Activated T-cell treated with anti-CD3 and anti-CD28 coated beads, Interleukin-2, amount 50 U/mL, for 24 hours (primary cell): Measurements from ENCODE around the gene RPL37A.

Source experiments
- DNase-seq: peaks from one replicate; pipeline ENCODE4 v3.0.0-alpha.2; 2020
- H3K27ac Mint-ChIP-seq: 2 replicates; pipeline ENCODE4 v1.8.0; 2020; ENCODE audit warnings: mild to moderate bottlenecking, mixed read lengths
- H3K27me3 Mint-ChIP-seq: 2 replicates; pipeline ENCODE4 v1.8.0; 2020; ENCODE audit warnings: mixed read lengths
- H3K36me3 Mint-ChIP-seq: 2 replicates; pipeline ENCODE4 v1.8.0; 2020; ENCODE audit warnings: low read depth, mixed read lengths
- H3K4me1 Mint-ChIP-seq: 2 replicates; pipeline ENCODE4 v1.8.0; 2020; ENCODE audit warnings: low read depth, mixed read lengths
- H3K4me3 Mint-ChIP-seq: 2 replicates; pipeline ENCODE4 v1.8.0; 2020; ENCODE audit warnings: mild to moderate bottlenecking, moderate library complexity, mixed read lengths
- H3K9me3 Mint-ChIP-seq: 2 replicates; pipeline ENCODE4 v1.8.0; 2020; ENCODE audit warnings: mixed read lengths

RPL37A gene

DNA sequence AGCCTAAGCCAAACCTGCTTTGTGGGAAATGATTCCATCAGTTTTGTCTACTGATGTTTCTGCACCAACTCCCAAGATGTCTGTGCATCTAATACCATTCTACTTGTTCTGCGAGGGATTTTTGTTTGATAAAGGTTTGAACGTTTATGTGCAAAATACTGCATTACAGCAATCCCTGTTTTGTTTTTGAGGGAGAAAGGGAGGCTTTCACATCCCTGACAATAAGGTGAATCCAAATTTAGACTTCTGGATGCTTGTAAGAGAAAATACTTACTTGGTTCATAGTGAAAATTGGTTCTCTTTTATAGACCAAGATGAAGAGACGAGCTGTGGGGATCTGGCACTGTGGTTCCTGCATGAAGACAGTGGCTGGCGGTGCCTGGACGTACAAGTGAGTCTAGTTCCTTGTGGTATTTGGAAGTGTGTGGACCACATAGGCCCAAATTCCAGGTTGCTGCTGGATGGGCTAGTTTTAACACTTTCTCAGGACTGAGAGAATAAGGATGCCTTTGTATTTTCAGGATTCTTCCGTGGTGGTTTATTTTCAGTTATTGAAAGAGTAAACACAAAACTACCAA lies 1.1 kb downstream of the RPL37A start:
- Mint-ChIP-seq H3K9me3 (peaks cover 2% of the 10 kb centered on the region), H3K4me3 (peak overlapping the region; percentile 91), H3K36me3 (peaks cover 74% of the 10 kb centered on the region), H3K27ac (peak overlapping the region; percentile 97), H3K27me3 (no peaks in the 10 kb centered on the region), H3K4me1 (peaks cover 57% of the 10 kb centered on the region)
- DNase-seq, result peak; percentile 43

GRCh38 chr2:216500572-216500971 lies 1.9 kb downstream of the RPL37A start:
- Mint-ChIP-seq H3K27me3 (no peaks in the 10 kb centered on the region), H3K4me3 (peak overlapping the region; percentile 91), H3K4me1 (peaks cover 58% of the 10 kb centered on the region), H3K27ac (peak overlapping the region; percentile 97), H3K36me3 (peaks cover 81% of the 10 kb centered on the region), H3K9me3 (peaks cover 2% of the 10 kb centered on the region)
- DNase-seq, result no peak

GRCh38 chr2:216501854-216502253 lies 3.2 kb downstream of the RPL37A start:
- DNase-seq, result peak; percentile 35
- H3K4me3 Mint-ChIP-seq, result peak overlapping the region; percentile 91
- H3K27me3 Mint-ChIP-seq, result no peaks in the 10 kb centered on the region
- H3K27ac Mint-ChIP-seq, result peak overlapping the region; percentile 97
- peaks cover 2% of the 10 kb centered on the region for H3K9me3 Mint-ChIP-seq
- H3K4me1 Mint-ChIP-seq, result peaks cover 57% of the 10 kb centered on the region
- peaks cover 94% of the 10 kb centered on the region for H3K36me3 Mint-ChIP-seq

GRCh38 chr2:216502381-216503158 lies 3.9 kb downstream of the RPL37A start:
- Mint-ChIP-seq H3K36me3 (peaks cover 98% of the 10 kb centered on the region), H3K9me3 (peaks cover 2% of the 10 kb centered on the region), H3K27me3 (no peaks in the 10 kb centered on the region), H3K4me3 (peak overlapping the region; percentile 91), H3K27ac (peak overlapping the region; percentile 97), H3K4me1 (peaks cover 53% of the 10 kb centered on the region)
- no peak for DNase-seq

DNA sequence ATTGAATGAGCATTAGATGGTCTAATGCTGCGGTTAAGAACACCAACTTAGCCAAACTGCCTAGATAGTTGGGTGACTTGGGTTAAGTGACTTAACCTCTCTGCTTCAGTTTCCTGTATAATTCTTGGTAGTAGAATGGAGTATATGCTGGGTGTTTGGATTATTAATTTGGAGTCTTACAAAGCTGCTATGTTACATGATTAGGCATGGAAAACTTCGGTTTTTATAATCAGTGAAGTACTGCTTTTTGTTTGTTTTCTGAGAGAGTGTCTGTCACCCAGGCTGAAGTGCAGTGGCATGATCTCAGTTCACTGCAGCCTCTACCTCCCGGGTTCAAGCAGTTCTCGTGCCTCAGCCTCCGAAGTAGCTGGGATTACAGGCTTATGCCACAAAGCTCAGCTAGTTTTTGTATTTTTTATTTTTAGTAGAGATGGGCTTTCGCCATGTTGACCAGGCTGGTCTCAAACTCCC lies 4.5 kb downstream of the RPL37A start:
- H3K27me3 Mint-ChIP-seq, result no peaks in the 10 kb centered on the region
- H3K27ac Mint-ChIP-seq, result peak overlapping the region; percentile 97
- H3K4me3 Mint-ChIP-seq, result peak overlapping the region; percentile 91
- H3K4me1 Mint-ChIP-seq, result peaks cover 47% of the 10 kb centered on the region
- DNase-seq, result peak; percentile 37
- H3K36me3 Mint-ChIP-seq, result peaks cover 97% of the 10 kb centered on the region
- peaks cover 2% of the 10 kb centered on the region for H3K9me3 Mint-ChIP-seq

DNA sequence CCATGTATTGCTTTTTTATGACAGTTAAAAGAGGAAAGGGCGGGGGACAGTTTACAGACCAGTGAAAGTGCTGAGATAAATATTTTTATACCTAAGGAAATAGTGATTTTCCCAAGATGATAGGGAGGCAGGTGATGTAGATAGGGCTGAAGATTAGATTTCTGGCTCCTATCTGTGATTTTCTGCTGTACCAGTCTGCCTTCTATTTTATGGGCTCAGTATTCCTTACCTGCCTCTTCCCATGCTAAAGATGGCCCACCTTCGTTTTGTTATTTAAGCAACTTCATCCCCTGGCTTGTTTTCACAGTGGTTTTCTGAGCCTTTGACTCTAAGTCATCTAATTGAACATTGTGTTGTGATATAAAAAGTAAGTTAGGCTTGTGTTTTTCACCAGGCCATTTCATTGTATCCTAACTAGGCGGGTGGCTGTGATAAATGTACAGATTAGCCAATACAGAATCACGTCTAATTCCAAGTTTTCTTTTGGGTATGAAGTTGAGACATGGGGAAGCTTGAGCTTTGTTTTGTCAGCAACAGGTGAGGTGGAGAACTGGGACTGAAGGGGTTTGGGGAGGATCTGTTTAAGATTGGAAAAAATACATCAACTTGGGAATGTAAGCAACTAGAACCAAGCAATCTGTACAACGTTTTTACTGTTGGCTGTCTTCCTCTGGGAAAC lies 5.2 kb downstream of the RPL37A start:
- no peak for DNase-seq
- Mint-ChIP-seq H3K4me3 (peak overlapping the region; percentile 91), H3K27me3 (no peaks in the 10 kb centered on the region), H3K36me3 (peaks cover 94% of the 10 kb centered on the region), H3K9me3 (peaks cover 2% of the 10 kb centered on the region), H3K4me1 (peaks cover 43% of the 10 kb centered on the region), H3K27ac (peak overlapping the region; percentile 87)

GRCh38 chr2:216504376-216504762 lies 5.7 kb downstream of the RPL37A start:
- Mint-ChIP-seq H3K36me3 (peaks cover 91% of the 10 kb centered on the region), H3K4me1 (peaks cover 43% of the 10 kb centered on the region), H3K9me3 (peaks cover 2% of the 10 kb centered on the region), H3K4me3 (peak overlapping the region; percentile 26), H3K27me3 (no peaks in the 10 kb centered on the region), H3K27ac (peak overlapping the region; percentile 87)
- DNase-seq, result no peak

DNA sequence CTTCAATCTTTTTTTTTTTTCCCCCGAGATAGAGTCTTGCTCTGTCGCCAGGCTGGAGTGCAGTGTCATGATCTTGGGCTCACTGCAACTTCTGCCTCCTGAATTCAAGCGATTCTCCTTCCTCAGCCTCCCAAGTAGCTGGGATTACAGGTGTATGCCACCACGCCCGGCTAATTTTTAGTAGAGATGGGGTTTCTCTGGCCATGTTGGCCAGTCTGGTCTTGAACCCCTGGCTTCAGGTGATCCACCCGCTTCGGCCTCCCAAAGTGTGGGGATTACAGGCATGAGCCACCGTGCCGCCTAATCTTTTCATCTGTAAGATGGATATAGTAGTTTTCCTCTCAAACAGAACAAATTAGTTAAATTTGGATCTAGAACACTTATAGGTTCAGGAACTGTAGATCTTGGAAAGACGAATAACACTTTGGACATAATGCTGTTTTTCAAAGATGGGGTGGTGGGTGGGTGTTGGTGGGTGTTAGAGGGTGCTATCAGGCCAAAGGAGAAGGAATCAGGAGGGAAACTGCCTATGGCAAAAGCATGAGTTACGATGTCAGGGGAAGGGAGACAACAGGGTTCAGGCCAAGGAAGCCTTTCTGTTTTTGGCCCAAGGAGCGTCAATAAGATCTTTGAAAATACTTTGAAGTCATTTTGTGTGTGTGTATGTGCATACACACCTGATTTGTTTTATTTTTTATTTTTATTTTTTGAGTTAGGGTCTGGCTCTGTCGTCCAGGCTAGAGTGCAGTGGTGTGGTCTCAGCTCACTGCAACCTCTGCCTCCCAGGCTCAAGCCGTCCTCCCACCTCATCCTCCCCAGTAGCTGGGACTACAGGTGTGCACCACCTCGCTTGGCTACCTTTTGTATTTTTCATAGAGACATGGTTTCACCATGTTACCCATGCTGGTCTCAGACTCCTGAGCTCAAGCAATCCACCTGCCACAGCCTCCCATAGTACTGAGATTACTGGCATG lies 6.8 kb downstream of the RPL37A start:
- Mint-ChIP-seq H3K9me3 (peaks cover 2% of the 10 kb centered on the region), H3K27ac (peak overlapping the region; percentile 87), H3K4me1 (peaks cover 36% of the 10 kb centered on the region), H3K36me3 (peaks cover 91% of the 10 kb centered on the region), H3K27me3 (no peaks in the 10 kb centered on the region), H3K4me3 (no peak overlapping the region)
- DNase-seq, result peak; percentile 45

DNA sequence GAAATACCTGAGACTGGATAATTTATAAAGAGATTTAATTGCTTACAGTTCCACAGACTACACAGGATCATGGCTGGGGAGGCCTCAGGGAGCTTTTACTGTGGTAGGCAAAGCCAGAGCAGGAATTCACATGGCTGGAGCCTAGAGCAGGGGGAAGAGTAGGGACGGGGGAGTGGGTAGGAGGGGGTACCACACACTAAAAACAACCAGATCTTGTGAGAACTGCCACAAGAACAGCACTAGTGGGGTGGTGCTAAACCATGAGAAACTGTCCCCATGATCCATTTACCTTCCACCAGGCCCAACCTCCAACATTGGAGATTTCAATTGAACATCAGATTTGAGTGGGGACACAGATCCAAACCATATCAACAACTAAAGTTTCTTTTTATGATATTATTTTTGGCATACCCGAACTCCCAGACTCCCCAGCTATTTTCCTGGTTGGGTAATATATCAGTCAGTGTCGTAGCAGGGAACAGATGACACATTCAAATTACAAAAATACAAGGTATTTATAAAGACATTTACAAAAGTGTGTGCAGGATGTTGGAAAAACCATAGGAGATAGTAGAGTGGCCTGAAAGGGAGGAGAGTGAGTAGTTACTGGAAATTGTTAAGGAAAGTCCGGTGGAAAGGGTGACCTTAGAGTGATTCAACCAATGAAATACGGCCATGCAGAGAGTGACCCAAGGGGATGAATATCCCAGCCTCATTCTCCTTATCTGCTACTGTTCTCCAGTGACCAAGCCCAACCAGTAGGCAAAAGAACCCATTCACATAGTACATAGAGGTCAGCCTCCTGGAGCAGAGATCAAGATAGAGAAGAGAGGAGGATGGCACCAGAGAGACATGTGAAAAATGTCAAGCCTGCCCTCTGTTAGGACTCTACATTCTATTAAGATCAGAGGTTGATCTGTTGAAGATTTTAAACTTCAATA lies 8.8 kb downstream of the RPL37A start:
- Mint-ChIP-seq H3K27me3 (no peaks in the 10 kb centered on the region), H3K27ac (peak overlapping the region; percentile 80), H3K4me3 (no peak overlapping the region), H3K36me3 (peaks cover 82% of the 10 kb centered on the region), H3K9me3 (peaks cover 2% of the 10 kb centered on the region), H3K4me1 (peaks cover 22% of the 10 kb centered on the region)
- DNase-seq, result no peak

GRCh38 chr2:216508229-216508628 lies 9.6 kb downstream of the RPL37A start:
- no peak overlapping the region for H3K4me3 Mint-ChIP-seq
- H3K27ac Mint-ChIP-seq, result peak overlapping the region; percentile 75
- no peaks in the 10 kb centered on the region for H3K27me3 Mint-ChIP-seq
- no peaks in the 10 kb centered on the region for H3K9me3 Mint-ChIP-seq
- no peak for DNase-seq
- peaks cover 77% of the 10 kb centered on the region for H3K36me3 Mint-ChIP-seq
- peaks cover 14% of the 10 kb centered on the region for H3K4me1 Mint-ChIP-seq

DNA sequence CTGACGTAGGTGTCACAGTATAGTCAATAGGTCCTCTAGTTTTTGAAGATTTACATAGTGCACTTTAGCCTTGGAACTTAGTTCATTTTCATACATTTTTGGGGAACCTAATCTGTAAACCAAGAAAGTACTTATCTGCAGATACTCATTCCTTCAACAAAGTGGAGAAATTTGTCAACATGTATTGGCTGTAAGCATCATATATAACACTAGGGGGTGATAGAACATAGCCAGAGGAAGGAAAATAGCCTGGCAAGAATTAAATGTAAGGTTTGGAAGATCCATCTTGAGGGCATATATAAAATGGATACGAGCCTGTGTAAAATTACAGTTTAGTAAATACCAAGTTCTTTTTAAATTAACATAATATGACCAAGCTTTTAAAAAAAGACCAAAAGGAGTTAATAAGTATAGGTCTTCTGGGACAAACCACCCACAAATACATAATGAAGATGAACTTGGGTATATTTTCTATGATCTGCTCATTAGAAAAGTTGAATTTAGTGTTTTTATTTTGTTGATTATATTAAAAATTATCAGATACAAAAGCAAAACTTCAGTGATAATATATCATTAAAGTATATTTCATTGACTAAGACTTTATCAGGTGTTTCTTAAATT lies 18.2 kb downstream of the RPL37A start:
- no peaks in the 10 kb centered on the region for H3K4me1 Mint-ChIP-seq
- H3K36me3 Mint-ChIP-seq, result peaks cover 15% of the 10 kb centered on the region
- no peaks in the 10 kb centered on the region for H3K9me3 Mint-ChIP-seq
- no peak overlapping the region for H3K4me3 Mint-ChIP-seq
- no peaks in the 10 kb centered on the region for H3K27me3 Mint-ChIP-seq
- DNase-seq, result no peak
- no peak overlapping the region for H3K27ac Mint-ChIP-seq

- DNase-seq, result no peak
- peaks cover 11% of the 10 kb centered on the region for H3K36me3 Mint-ChIP-seq
- no peaks in the 10 kb centered on the region for H3K4me1 Mint-ChIP-seq
- H3K9me3 Mint-ChIP-seq, result no peaks in the 10 kb centered on the region
- H3K27ac Mint-ChIP-seq, result no peak overlapping the region
- H3K4me3 Mint-ChIP-seq, result no peak overlapping the region
- no peaks in the 10 kb centered on the region for H3K27me3 Mint-ChIP-seq
Measured at GRCh38 chr2:216517447-216518225, 19.0 kb downstream of the RPL37A start.
